ENCODE results near the gene CSAD. TPM values are rescaled to one million over a fixed set of nuclear protein-coding genes. Genes with fewer than 3 reads are reported as not detected.
A peak's percentile ranks its signal among the peaks of the same experiment; 100 is the strongest.

CSAD gene
- total and polyA plus RNA-seq, 2 of the 13 experiments (the other 11 are each of a cell fraction or from before 2014, with no cell fraction given), result 7.2 to 23.5 TPM

GRCh38 chr12:53145383-53146260, 35.1 kb downstream of the CSAD start (continued):
- TF ChIP-seq ZNF597 (CRISPR knock-in tag; IDR thresholded peaks at IDR 0.05) (no peak), IKZF5 (CRISPR knock-in tag; IDR thresholded peaks at IDR 0.05) (peak; percentile 31; the same call in 1 of the 2 replicates), SALL2 (CRISPR knock-in tag; IDR thresholded peaks at IDR 0.05) (no peak), SOX5 (CRISPR knock-in tag; IDR thresholded peaks at IDR 0.05; ENCODE audit: borderline replicate concordance) (peak; percentile 71), ZNF703 (CRISPR knock-in tag; IDR thresholded peaks at IDR 0.05; ENCODE audit: borderline replicate concordance) (no peak), MED8 (CRISPR knock-in tag; IDR thresholded peaks at IDR 0.05; ENCODE audit: insufficient replicate concordance) (no peak), ZBTB1 (CRISPR knock-in tag; IDR thresholded peaks at IDR 0.05; ENCODE audit: borderline replicate concordance) (no peak), FOSL2 (CRISPR knock-in tag; IDR thresholded peaks at IDR 0.05) (peak; percentile 66), HNRNPUL1 (IDR thresholded peaks at IDR 0.05; ENCODE audit: low read depth, low read length) (no peak), KLF12 (CRISPR knock-in tag; IDR thresholded peaks at IDR 0.05; ENCODE audit: borderline replicate concordance) (no peak), RCOR2 (CRISPR knock-in tag; IDR thresholded peaks at IDR 0.05) (peak; percentile 51; the same call in 1 of the 2 replicates), ZNF740 (CRISPR knock-in tag; IDR thresholded peaks at IDR 0.05) (no peak), BCLAF1 (IDR thresholded peaks at IDR 0.05) (no peak), TCF7 (IDR thresholded peaks at IDR 0.05; ENCODE audit: low read depth) (no peak), ELF1 (CRISPR knock-in tag; IDR thresholded peaks at IDR 0.05) (peak; percentile 58), ZNF605 (CRISPR knock-in tag; IDR thresholded peaks at IDR 0.05) (no peak), ZNF724P (CRISPR knock-in tag; IDR thresholded peaks at IDR 0.05; ENCODE audit: borderline replicate concordance) (no peak), ZNF644 (CRISPR knock-in tag; IDR thresholded peaks at IDR 0.05; ENCODE audit: low read depth) (0 out of 2 replicates have a peak, but pooled peaks have one; percentile 39), ATF7-NPFF (CRISPR knock-in tag; IDR thresholded peaks at IDR 0.05; ENCODE audit: low read depth) (no peak), ZBED4 (CRISPR knock-in tag; IDR thresholded peaks at IDR 0.05; ENCODE audit: borderline replicate concordance) (no peak)

Data from HepG2 (cell line).